ENCODE measurements around the gene ACKR4.

ACKR4 gene

GRCh38 chr3:132650153-132650552 lies 53.1 kb downstream of the ACKR4 start:
- no peak for DNase-seq (ENCODE audit: low read depth)
- no peak overlapping the region for H3K4me3 ChIP-seq (ENCODE audit: low read depth, low read length)
- TF ChIP-seq CTCF (IDR thresholded peaks at IDR 0.05; ENCODE audit: control insufficient read depth, extremely low read depth, insufficient read depth), result no peak

Data from LNCaP clone FGC (cell line).